ENCODE measurements around the gene CRTAP.

GRCh38 chr3:33100229-33100628 is 13.6 kb upstream of the CRTAP start:
- TF ChIP-seq CTCF (IDR thresholded peaks at IDR 0.05 in 4 of 5, conservative IDR thresholded peaks at IDR 0.05 in 1 of 5) (no peak), POLR2A (IDR thresholded peaks at IDR 0.05) (no peak)
